CD4-positive, alpha-beta T cell (primary cell): ENCODE data around the gene CNTFR. TPM values are rescaled to one million over a fixed set of nuclear protein-coding genes. Genes with fewer than 3 reads are reported as not detected.

Source experiments
- ATAC-seq: fragments of 200-7000 bp; cut with Tn5 transposase; one replicate; pipeline ENCODE4 v1.10.0; 2022; ENCODE audit warnings: mild to moderate bottlenecking; ENCODE audit not compliant: poor library complexity
- CTCF ChIA-PET: fragments of 350-600 bp; sonication (Branson Sonifier 250); formaldehyde crosslinking; loops from one replicate; lab custom pipeline; 2021; ENCODE audit warnings: antibody characterized with exemption, inconsistent platforms; lab: Charles Lee
- POLR2A ChIA-PET: fragments of 350-600 bp; sonication (Branson Sonifier 250); formaldehyde crosslinking; loops from one replicate; lab custom pipeline; 2021; ENCODE audit warnings: antibody characterized with exemption, inconsistent platforms; lab: Charles Lee
- DNase-seq, 14 experiments: peaks; one replicate each; pipeline ENCODE4 v3.0.0-alpha.2; 2013 to 2020; ENCODE audit warnings: mixed read lengths in 2 of 14
- H3K27ac ChIP-seq, 2 donors: one replicate each; pipeline versions ENCODE4 v1.5.1 to v1.7.0; 2013; ENCODE audit warnings: low read length in 2 of 2, low read depth in 1 of 2, mild to moderate bottlenecking in 1 of 2
- H3K27me3 ChIP-seq, 2 experiments: 1 replicate in 1 of 2; 2 replicates in 1 of 2; pipeline versions ENCODE4 v1.6.1 to v1.7.0; 2013; ENCODE audit warnings: low read length in 2 of 2, control low read depth in 1 of 2, mild to moderate bottlenecking in 1 of 2, moderate library complexity in 1 of 2; ENCODE audit not compliant: insufficient read depth in 2 of 2, control insufficient read depth in 1 of 2
- H3K36me3 ChIP-seq: one replicate; pipeline ENCODE4 v1.6.1; 2013; ENCODE audit warnings: low read length, control low read depth; ENCODE audit not compliant: insufficient read depth
- H3K4me1 ChIP-seq: one replicate; pipeline ENCODE4 v1.6.1; 2013; ENCODE audit warnings: low read length, control low read depth; ENCODE audit not compliant: insufficient read depth
- H3K4me3 ChIP-seq: one replicate; pipeline ENCODE4 v1.5.1; 2013; ENCODE audit warnings: mild to moderate bottlenecking, low read length, moderate library complexity
- H3K9me3 ChIP-seq, 2 experiments: 1 replicate in 1 of 2; 2 replicates in 1 of 2; pipeline versions ENCODE4 v1.6.1 to v1.7.0; 2013; ENCODE audit warnings: low read length in 2 of 2, mild to moderate bottlenecking in 2 of 2, control low read depth in 1 of 2, moderate library complexity in 1 of 2; ENCODE audit not compliant: control insufficient read depth in 1 of 2, insufficient read depth in 1 of 2
- H3K27ac Mint-ChIP-seq: one replicate; pipeline ENCODE4 v1.8.0; 2020; ENCODE audit warnings: mixed read lengths
- H3K27me3 Mint-ChIP-seq: one replicate; pipeline ENCODE4 v1.8.0; 2021; ENCODE audit warnings: mixed read lengths
- H3K36me3 Mint-ChIP-seq: one replicate; pipeline ENCODE4 v1.8.0; 2021; ENCODE audit warnings: low read depth, mixed read lengths
- H3K4me1 Mint-ChIP-seq: one replicate; pipeline ENCODE4 v1.8.0; 2021; ENCODE audit warnings: low read depth, mixed read lengths
- H3K4me3 Mint-ChIP-seq: one replicate; pipeline ENCODE4 v1.8.0; 2020; ENCODE audit warnings: mild to moderate bottlenecking, mixed read lengths
- H3K9me3 Mint-ChIP-seq: one replicate; pipeline ENCODE4 v1.8.0; 2020; ENCODE audit warnings: mixed read lengths
- CTCF ChIP-seq: fragments of 200-600 bp; IDR thresholded peaks from one replicate; pipeline ENCODE4 v1.8.0; 2022; ENCODE audit warnings: antibody characterized with exemption, mild to moderate bottlenecking
- intact Hi-C, 2 experiments: fragments of 100-400 bp; cut with DNase I in 1 of 2; cut with micrococcal nuclease in 1 of 2; formaldehyde crosslinking; loops; one replicate each; pipeline versions ENCODE4 v1.15.1 to v1.9.0; 2023 to 2025; cut with DNase I, micrococcal nuclease
- total RNA-seq, 174 experiments: library from RNA in 2 of 174; stranded (reverse) in 2 of 174; gene quantifications; one replicate each; pipeline ENCODE4 v1.2.3 and lab custom pipeline; 2021 to 2026

CNTFR gene
- total RNA-seq, 2 experiments from 2014 or later, result not detected

- intact Hi-C loops, result no loop called here
- Histone ChIP-seq H3K4me1 (peaks cover 10% of the 10 kb centered on the region), H3K9me3 (no peaks in the 10 kb centered on the region), H3K4me3 (no peak overlapping the region), H3K36me3 (no peaks in the 10 kb centered on the region), H3K27me3 (no peaks in the 10 kb centered on the region), H3K27ac (no peak overlapping the region)
- Mint-ChIP-seq H3K4me3 (no peak overlapping the region), H3K36me3 (no peaks in the 10 kb centered on the region), H3K27me3 (no peaks in the 10 kb centered on the region), H3K27ac (no peak overlapping the region), H3K4me1 (peaks cover 5% of the 10 kb centered on the region), H3K9me3 (no peaks in the 10 kb centered on the region)
- ATAC-seq (no peak), DNase-seq (no peak)
- TF ChIP-seq CTCF, result no peak
- CTCF ChIA-PET, result no interaction called here
- POLR2A ChIA-PET, result no interaction called here
Observed at GRCh38 chr9:34518110-34518616, 71.4 kb downstream of the CNTFR start.

GRCh38 chr9:34517185-34517584 is 72.3 kb downstream of the CNTFR start:
- peaks cover 4% of the 10 kb centered on the region for H3K4me1 ChIP-seq
- H3K27ac ChIP-seq, result no peak overlapping the region
- intact Hi-C loops, result no loop called here
- Mint-ChIP-seq H3K27ac (no peak overlapping the region), H3K27me3 (no peaks in the 10 kb centered on the region), H3K36me3 (no peaks in the 10 kb centered on the region), H3K4me1 (peaks cover under 1% of the 10 kb centered on the region), H3K4me3 (no peak overlapping the region), H3K9me3 (no peaks in the 10 kb centered on the region)
- DNase-seq (no peak), ATAC-seq (no peak)
- ChIA-PET POLR2A (no interaction called here), CTCF (interaction anchor here (0.6 kb wide), 1 partner anchor 116 kb away, joined by 3 read pairs; no protein-coding TSS in a partner anchor)
- no peaks in the 10 kb centered on the region for H3K27me3 ChIP-seq
- no peaks in the 10 kb centered on the region for H3K9me3 ChIP-seq
- H3K4me3 ChIP-seq, result no peak overlapping the region
- H3K36me3 ChIP-seq, result no peaks in the 10 kb centered on the region
- TF ChIP-seq CTCF, result no peak

- Mint-ChIP-seq H3K36me3 (no peaks in the 10 kb centered on the region), H3K4me1 (no peaks in the 10 kb centered on the region), H3K9me3 (no peaks in the 10 kb centered on the region), H3K27ac (no peak overlapping the region), H3K27me3 (no peaks in the 10 kb centered on the region), H3K4me3 (no peak overlapping the region)
- ATAC-seq, result no peak
- ChIA-PET CTCF (no interaction called here), POLR2A (no interaction called here)
- Histone ChIP-seq H3K27me3 (no peaks in the 10 kb centered on the region), H3K4me1 (no peaks in the 10 kb centered on the region), H3K27ac (no peak overlapping the region), H3K4me3 (no peak overlapping the region), H3K9me3 (no peaks in the 10 kb centered on the region), H3K36me3 (no peaks in the 10 kb centered on the region)
- TF ChIP-seq CTCF, result no peak
- intact Hi-C loops, result no loop called here
- DNase-seq, result no peak
Observed at GRCh38 chr9:34515959-34516358, 73.6 kb downstream of the CNTFR start.
